K562 (cell line): ENCODE measurements around the gene MEF2C.

Experiments
- EZH2 ChIP-seq: IDR thresholded peaks from 2 replicates; pipeline ENCODE4 v1.6.1; 2012; ENCODE audit warnings: low read depth, mild to moderate bottlenecking, inconsistent platforms, low read length, borderline replicate concordance
- MAX ChIP-seq: sonication (generic); formaldehyde crosslinking; IDR thresholded peaks from 2 replicates; pipeline ENCODE4 v1.9.0; 2022; ENCODE audit warnings: mild to moderate bottlenecking, missing genetic modification reagents
- MAZ ChIP-seq, 2 experiments: fragments of 450-650 bp in 1 of 2; sonication (generic) in 1 of 2; formaldehyde crosslinking; IDR thresholded peaks in 1 of 2; conservative IDR thresholded peaks in 1 of 2; 2 replicates each; pipeline versions ENCODE4 v1.4.0 to v1.5.0; 2020; ENCODE audit warnings: mild to moderate bottlenecking in 1 of 2, missing genetic modification reagents in 1 of 2
- RBM15 ChIP-seq: fragments of 200-400 bp; formaldehyde crosslinking; IDR thresholded peaks from 2 replicates; pipeline ENCODE4 v1.6.1; 2018; ENCODE audit warnings: mild to moderate bottlenecking, low read length, moderate library complexity; ENCODE audit not compliant: insufficient read depth
- SRF ChIP-seq, 2 experiments: fragments of 250-450, 450-650 bp in 1 of 2; sonication (Bioruptor Pico) in 1 of 2; sonication (generic) in 1 of 2; formaldehyde crosslinking; IDR thresholded peaks; 2 replicates each; pipeline versions ENCODE4 v1.5.0 to v1.5.1; 2020 to 2022; ENCODE audit warnings: mild to moderate bottlenecking in 1 of 2, missing genetic modification reagents in 1 of 2
- USF1 ChIP-seq: sonication (generic); formaldehyde crosslinking; IDR thresholded peaks from 2 replicates; pipeline ENCODE4 v1.9.0; 2022; ENCODE audit warnings: mild to moderate bottlenecking, missing genetic modification reagents
- ZFX ChIP-seq: sonication (generic); formaldehyde crosslinking; IDR thresholded peaks from 2 replicates; pipeline ENCODE4 v1.8.0; 2022; ENCODE audit warnings: mild to moderate bottlenecking, missing genetic modification reagents, moderate library complexity
- TF ChIP-seq, protein P1 (sequence below): fragments of 450-650 bp; IDR thresholded peaks from 2 replicates; pipeline ENCODE4 v1.6.1; 2018; ENCODE audit not compliant: partially characterized antibody

- no peak for TF ChIP-seq USF1 (CRISPR knock-in tag)
- TF ChIP-seq MAX, result no peak
- TF ChIP-seq, protein P1, sequence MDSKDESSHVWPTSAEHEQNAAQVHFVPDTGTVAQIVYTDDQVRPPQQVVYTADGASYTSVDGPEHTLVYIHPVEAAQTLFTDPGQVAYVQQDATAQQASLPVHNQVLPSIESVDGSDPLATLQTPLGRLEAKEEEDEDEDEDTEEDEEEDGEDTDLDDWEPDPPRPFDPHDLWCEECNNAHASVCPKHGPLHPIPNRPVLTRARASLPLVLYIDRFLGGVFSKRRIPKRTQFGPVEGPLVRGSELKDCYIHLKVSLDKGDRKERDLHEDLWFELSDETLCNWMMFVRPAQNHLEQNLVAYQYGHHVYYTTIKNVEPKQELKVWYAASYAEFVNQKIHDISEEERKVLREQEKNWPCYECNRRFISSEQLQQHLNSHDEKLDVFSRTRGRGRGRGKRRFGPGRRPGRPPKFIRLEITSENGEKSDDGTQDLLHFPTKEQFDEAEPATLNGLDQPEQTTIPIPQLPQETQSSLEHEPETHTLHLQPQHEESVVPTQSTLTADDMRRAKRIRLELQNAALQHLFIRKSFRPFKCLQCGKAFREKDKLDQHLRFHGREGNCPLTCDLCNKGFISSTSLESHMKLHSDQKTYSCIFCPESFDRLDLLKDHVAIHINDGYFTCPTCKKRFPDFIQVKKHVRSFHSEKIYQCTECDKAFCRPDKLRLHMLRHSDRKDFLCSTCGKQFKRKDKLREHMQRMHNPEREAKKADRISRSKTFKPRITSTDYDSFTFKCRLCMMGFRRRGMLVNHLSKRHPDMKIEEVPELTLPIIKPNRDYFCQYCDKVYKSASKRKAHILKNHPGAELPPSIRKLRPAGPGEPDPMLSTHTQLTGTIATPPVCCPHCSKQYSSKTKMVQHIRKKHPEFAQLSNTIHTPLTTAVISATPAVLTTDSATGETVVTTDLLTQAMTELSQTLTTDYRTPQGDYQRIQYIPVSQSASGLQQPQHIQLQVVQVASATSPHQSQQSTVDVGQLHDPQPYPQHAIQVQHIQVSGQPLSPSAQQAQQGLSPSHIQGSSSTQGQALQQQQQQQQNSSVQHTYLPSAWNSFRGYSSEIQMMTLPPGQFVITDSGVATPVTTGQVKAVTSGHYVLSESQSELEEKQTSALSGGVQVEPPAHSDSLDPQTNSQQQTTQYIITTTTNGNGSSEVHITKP, result no peak
- no peak for TF ChIP-seq EZH2
- no peak for TF ChIP-seq RBM15
- no peak for TF ChIP-seq ZFX (CRISPR knock-in tag)
- no peak for TF ChIP-seq SRF (CRISPR knock-in tag; IDR thresholded peaks at IDR 0.05)
- TF ChIP-seq MAZ (CRISPR knock-in tag; conservative IDR thresholded peaks at IDR 0.05 in 1 of 2, IDR thresholded peaks at IDR 0.05 in 1 of 2), result no peak
Observed at GRCh38 chr5:88729084-88729828, 153.7 kb downstream of the MEF2C start.
